ENCODE data around the gene EPB41L2. TPM values are rescaled to one million over a fixed set of nuclear protein-coding genes. Genes with fewer than 3 reads are reported as not detected.

Gene EPB41L2
- total RNA-seq, 4 donors from 2014 or later, result 45.3 to 102 (median 61.9) TPM

DNA sequence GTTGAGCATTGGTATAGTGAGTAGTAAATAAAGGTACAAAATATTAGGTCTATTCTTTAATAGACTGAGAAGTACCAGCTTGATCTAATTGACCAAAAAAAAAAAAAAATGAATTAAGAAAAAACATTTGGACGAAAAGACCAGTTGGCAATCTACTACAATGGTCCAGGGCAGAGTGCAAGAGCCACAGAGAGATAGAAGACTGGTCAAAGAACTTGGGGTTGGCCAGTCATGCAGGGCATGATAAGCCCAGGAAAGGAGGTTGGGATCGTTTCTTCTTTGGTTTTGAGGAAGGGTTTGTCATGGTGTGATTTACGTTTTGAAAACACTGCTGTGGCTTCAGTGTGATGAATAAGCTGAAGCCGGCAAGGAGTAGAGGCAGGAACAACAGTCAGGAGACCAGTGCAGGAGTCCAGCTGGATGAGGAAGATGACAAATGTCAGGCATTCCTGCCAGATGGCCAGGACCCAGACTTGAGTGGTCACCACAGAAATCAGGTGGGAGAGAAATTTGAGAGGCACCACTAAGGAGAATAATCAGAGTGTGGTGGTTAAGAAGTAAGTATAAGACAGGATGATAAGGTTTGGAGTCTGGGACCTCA lies 221.8 kb downstream of the EPB41L2 start:
- 45 to 65% methylated on average over 4 of the region's 4 CpGs for WGBS, 2 donors (ENCODE audit: low coverage in 1 of 2)
- in situ Hi-C loops (cut with MboI; ENCODE audit: low pct_ligation_motif_present in 1 of 4, low pct_unique_long_range_greater_than_20kb in 1 of 4, low sequenced_read_pairs in 3 of 4), result loop anchor here in 1 of 4 donors (10.0 kb wide), 1 partner anchor 516 kb away; no protein-coding TSS in a partner anchor
- intact Hi-C loops (cut with DNase I; ENCODE audit: low total_unique reads), result no loop called here

DNA sequence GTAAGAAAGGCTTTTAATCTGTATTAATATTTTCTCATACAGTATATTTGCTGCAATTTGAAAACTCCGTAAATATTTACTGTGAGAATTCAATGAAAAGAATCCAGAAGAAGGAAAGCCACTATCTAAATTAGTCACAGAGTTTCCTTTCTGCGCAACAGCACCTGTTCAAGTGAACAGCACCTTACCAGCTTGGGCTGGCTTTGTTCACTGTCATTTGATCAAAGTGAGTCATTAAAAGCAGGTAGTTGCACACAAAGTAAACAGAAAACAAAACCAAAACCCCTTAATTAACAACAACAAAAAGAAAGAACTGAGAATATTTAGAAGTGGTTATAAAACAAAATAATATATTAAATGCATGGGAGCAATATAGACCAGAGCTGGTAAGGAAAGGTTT lies 223.0 kb downstream of the EPB41L2 start:
- Histone ChIP-seq H3K4me3 (no peak overlapping the region), H3K36me3 (peaks cover 0 to 7% (median 0%) of the 10 kb centered on the region in 4 donors), H3K27me3 (no peaks in the 10 kb centered on the region), H3K9me3 (no peaks in the 10 kb centered on the region), H3K27ac (no peak overlapping the region), H3K4me1 (peaks cover 0 to 4% (median 0%) of the 10 kb centered on the region in 4 donors)
- TF ChIP-seq POLR2AphosphoS5 (IDR thresholded peaks at IDR 0.05) (no peak), POLR2A (IDR thresholded peaks at IDR 0.05) (no peak), EP300 (IDR thresholded peaks at IDR 0.05; ENCODE audit: low read depth) (no peak)
- TF ChIP-seq, protein P1, sequence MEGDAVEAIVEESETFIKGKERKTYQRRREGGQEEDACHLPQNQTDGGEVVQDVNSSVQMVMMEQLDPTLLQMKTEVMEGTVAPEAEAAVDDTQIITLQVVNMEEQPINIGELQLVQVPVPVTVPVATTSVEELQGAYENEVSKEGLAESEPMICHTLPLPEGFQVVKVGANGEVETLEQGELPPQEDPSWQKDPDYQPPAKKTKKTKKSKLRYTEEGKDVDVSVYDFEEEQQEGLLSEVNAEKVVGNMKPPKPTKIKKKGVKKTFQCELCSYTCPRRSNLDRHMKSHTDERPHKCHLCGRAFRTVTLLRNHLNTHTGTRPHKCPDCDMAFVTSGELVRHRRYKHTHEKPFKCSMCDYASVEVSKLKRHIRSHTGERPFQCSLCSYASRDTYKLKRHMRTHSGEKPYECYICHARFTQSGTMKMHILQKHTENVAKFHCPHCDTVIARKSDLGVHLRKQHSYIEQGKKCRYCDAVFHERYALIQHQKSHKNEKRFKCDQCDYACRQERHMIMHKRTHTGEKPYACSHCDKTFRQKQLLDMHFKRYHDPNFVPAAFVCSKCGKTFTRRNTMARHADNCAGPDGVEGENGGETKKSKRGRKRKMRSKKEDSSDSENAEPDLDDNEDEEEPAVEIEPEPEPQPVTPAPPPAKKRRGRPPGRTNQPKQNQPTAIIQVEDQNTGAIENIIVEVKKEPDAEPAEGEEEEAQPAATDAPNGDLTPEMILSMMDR (IDR thresholded peaks at IDR 0.05), result no peak
- intact Hi-C loops (cut with DNase I; ENCODE audit: low total_unique reads) (no loop called here), in situ Hi-C loops (cut with MboI; ENCODE audit: low pct_ligation_motif_present in 1 of 4, low pct_unique_long_range_greater_than_20kb in 1 of 4, low sequenced_read_pairs in 3 of 4) (loop anchor here in 1 of 4 donors (10.0 kb wide), 1 partner anchor 515 kb away; no protein-coding TSS in a partner anchor)
- DNase-seq, result no peak
- WGBS, 2 donors (ENCODE audit: low coverage in 1 of 2), result 83 to 93% methylated on average over 2 of the region's 2 CpGs

More for the DNA sequence above, 221.8 kb downstream of the EPB41L2 start:
- DNase-seq, result no peak
- Histone ChIP-seq H3K27me3 (no peaks in the 10 kb centered on the region), H3K27ac (no peak overlapping the region), H3K36me3 (peaks cover 0 to 7% (median 0%) of the 10 kb centered on the region in 4 donors), H3K4me3 (no peak overlapping the region), H3K4me1 (peaks cover 0 to 2% (median 0%) of the 10 kb centered on the region in 4 donors), H3K9me3 (no peaks in the 10 kb centered on the region)
- no peak for TF ChIP-seq EP300 (IDR thresholded peaks at IDR 0.05; ENCODE audit: low read depth)
- TF ChIP-seq, protein P1 (IDR thresholded peaks at IDR 0.05), result no peak
- TF ChIP-seq POLR2AphosphoS5 (IDR thresholded peaks at IDR 0.05), result no peak
- no peak for TF ChIP-seq POLR2A (IDR thresholded peaks at IDR 0.05)

DNA sequence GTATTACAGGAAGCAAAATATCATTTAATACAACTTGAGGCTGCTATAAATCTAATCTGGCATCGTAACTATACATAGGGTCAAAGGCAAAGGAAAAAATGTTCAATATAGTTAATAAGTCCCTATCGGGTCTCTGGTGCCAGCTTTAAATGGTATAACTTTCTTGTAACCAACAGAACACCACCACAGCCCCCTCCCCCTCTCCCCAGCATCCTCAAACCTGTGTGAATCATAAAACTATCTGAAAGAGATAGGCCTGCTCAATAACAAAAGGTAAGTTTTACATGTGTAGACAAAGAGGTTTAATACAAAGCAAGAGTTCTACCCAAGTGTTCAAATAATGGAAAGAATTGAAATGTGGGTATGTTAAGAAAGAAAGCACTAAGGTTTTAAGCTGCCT lies 223.7 kb downstream of the EPB41L2 start:
- peaks cover 0 to 4% (median 0%) of the 10 kb centered on the region in 4 donors for H3K4me1 ChIP-seq
- H3K27me3 ChIP-seq, result no peaks in the 10 kb centered on the region
- H3K9me3 ChIP-seq, result no peaks in the 10 kb centered on the region
- intact Hi-C loops (cut with DNase I; ENCODE audit: low total_unique reads), result no loop called here
- 75 to 87% methylated on average over 2 of the region's 2 CpGs for WGBS, 2 donors (ENCODE audit: low coverage in 1 of 2)
- in situ Hi-C loops (cut with MboI; ENCODE audit: low pct_ligation_motif_present in 1 of 4, low pct_unique_long_range_greater_than_20kb in 1 of 4, low sequenced_read_pairs in 3 of 4), result loop anchor here in 1 of 4 donors (10.0 kb wide), 1 partner anchor 525 kb away; no protein-coding TSS in a partner anchor
- H3K4me3 ChIP-seq, result no peak overlapping the region
- peaks cover 0 to 7% (median 0%) of the 10 kb centered on the region in 4 donors for H3K36me3 ChIP-seq
- no peak overlapping the region for H3K27ac ChIP-seq
- TF ChIP-seq EP300 (IDR thresholded peaks at IDR 0.05; ENCODE audit: low read depth) (no peak), POLR2AphosphoS5 (IDR thresholded peaks at IDR 0.05) (no peak), POLR2A (IDR thresholded peaks at IDR 0.05) (no peak)
- DNase-seq, result no peak

DNA sequence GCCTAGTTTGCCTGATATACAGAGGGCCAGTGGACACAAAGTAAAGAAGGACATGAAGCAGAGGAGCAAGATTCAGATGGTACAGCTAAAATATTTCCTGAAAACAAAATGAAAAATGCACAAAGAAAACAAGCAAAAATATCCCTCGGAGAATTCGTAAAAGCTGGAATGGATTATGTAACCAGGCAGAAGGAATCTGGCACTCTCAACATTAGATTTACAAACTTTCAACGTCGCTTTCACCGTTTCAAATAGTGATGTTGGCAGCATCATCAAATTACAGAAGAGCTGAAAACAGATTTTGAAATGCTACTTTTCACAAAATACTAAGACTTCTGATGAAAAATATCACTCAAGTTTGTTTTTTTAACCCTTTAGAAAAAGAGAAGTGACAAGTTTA lies 224.1 kb downstream of the EPB41L2 start:
- TF ChIP-seq, protein P1 (IDR thresholded peaks at IDR 0.05), result no peak
- no peak for TF ChIP-seq POLR2A (IDR thresholded peaks at IDR 0.05)
- no peak for TF ChIP-seq POLR2AphosphoS5 (IDR thresholded peaks at IDR 0.05)
- no peak for TF ChIP-seq EP300 (IDR thresholded peaks at IDR 0.05; ENCODE audit: low read depth)
- no peaks in the 10 kb centered on the region for H3K9me3 ChIP-seq
- in situ Hi-C loops (cut with MboI; ENCODE audit: low pct_ligation_motif_present in 1 of 4, low pct_unique_long_range_greater_than_20kb in 1 of 4, low sequenced_read_pairs in 3 of 4) (loop anchor here in 1 of 4 donors (10.0 kb wide), 1 partner anchor 524 kb away; no protein-coding TSS in a partner anchor), intact Hi-C loops (cut with DNase I; ENCODE audit: low total_unique reads) (no loop called here)
- H3K36me3 ChIP-seq, result peaks cover 0 to 7% (median 0%) of the 10 kb centered on the region in 4 donors
- H3K4me1 ChIP-seq, result peaks cover 0 to 4% (median 0%) of the 10 kb centered on the region in 4 donors
- WGBS, 2 donors (ENCODE audit: low coverage in 1 of 2), result 73 to 81% methylated on average over 5 of the region's 5 CpGs
- no peak for DNase-seq
- no peak overlapping the region for H3K4me3 ChIP-seq
- H3K27me3 ChIP-seq, result no peaks in the 10 kb centered on the region
- H3K27ac ChIP-seq, result no peak overlapping the region
